Measurements from ENCODE around the gene FILIP1L.
A peak's percentile ranks its signal among the peaks of the same experiment; 100 is the strongest.

Gene FILIP1L

GRCh38 chr3:99885851-99886250 is 228.4 kb downstream of the FILIP1L start:
- DNase-seq (ENCODE audit: low read depth) = no peak

DNA sequence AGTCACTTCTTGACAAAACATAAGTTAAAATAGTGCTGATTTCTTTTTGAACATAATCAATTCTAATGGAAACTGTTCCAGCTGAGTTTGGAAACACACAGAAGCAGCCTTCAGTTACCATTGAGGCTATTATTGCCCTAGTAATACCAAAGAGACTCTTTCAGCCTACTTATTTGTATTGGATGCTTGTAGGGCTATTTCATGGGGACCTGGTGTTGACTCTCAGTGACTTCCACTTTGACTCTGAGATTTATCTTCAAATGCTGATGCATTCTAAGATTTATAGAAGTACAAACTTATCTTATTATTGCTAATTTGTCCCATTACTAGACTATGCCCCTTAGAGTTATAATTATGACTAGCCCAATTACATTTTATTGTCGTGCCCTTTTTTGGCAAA is 229.2 kb downstream of the FILIP1L start:
- DNase-seq (ENCODE audit: low read depth) = no peak

GRCh38 chr3:99884484-99884883 is 229.8 kb downstream of the FILIP1L start:
- no peak for DNase-seq (ENCODE audit: low read depth)

GRCh38 chr3:99883693-99884092 is 230.6 kb downstream of the FILIP1L start:
- DNase-seq (ENCODE audit: low read depth) = no peak

DNA sequence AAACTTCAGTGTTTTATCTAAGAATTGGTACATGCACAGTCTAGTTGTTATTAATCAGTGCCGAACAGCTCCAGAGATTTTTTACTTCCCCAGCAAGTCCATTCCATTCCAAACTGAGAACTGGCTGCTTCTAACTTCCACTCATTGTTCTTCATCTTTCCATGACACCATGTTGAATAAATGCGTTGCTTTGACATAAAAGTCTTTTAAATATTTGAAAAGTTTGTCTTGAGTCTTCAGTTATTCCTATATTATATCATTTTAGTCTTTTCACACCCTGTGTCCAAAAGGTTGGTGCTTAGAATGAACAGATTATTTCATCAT is 231.2 kb downstream of the FILIP1L start:
- no peak for DNase-seq (ENCODE audit: low read depth)

DNA sequence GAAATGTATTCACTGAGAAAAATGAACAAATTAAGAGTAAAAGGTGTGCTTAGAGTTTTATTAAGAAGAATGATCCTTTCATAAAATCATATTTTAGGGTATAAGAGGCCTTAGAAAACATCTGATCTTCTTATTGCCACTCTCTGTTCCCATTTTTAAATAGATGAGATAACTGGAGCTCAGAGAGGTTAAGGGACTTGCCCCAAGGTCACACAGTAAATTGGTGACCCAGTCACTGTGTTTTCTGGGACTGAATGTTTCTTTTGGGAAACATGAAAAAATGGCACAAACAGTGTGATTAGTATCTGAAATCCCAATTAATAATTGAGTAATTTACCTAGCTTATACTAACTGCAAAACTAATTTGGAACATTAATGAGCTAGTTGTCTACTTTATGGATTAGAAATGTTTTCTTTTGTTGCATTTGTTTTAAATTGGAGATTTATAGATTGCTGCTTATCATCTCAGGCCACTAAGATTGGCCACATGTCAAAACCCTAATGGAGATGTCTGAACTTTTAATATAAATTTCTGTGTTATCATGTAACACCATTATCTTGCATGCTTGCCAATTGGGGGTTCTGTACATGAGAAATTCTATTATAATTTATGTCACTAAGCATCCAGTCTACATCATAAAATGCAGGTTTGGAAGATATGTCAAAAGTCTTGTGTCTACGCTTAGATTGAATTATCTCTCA is 231.7 kb downstream of the FILIP1L start:
- no peak for DNase-seq (ENCODE audit: low read depth)

DNA sequence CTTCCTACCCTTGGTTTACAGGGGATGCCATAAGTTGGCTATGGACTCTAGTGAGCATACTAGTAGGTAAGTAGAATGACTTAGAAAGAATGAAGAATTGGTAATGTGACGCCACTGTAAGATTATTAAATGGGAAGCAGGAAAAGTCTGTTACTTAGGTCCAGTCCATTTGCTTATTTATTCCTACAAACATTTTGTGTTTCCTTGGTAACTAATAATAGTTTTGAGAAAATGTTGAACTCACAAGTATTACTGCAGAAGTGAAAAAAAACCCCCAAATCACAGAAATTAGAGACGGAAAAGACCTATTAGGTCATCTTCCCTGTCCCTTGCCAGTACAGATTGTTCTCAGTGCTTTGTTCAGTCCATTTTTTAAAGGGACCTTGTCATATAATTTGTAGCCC is 233.2 kb downstream of the FILIP1L start:
- no peak for DNase-seq (ENCODE audit: low read depth)

- no peak for DNase-seq (ENCODE audit: low read depth)
Observed at GRCh38 chr3:99879275-99879674, 235.0 kb downstream of the FILIP1L start.

GRCh38 chr3:99878005-99878404 is 236.3 kb downstream of the FILIP1L start:
- DNase-seq (ENCODE audit: low read depth) = no peak

DNA sequence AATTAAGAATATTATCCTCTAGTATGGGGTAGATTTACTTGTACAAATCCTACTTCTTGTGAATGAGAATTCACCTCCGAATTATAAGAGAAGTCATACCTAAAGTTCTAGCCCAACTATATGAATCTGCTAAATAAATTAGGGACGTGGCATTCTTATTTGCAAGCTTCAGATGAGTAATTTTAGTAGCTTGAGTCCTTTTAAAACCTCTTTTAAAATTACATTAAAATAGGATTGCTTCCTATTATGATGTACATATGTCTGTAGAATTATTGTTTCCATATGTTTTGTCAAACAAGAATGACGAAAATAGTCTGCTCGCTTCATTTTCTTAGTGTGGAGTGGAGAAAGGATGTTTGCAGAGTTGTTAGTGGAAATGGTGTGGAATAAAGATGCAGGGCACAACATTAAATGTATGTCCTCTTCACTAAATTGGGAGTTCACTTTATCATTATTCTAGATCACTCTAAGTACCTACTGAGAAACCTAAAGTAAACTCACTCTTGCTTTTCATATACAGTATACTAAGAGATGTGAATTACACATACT is 237.2 kb downstream of the FILIP1L start:
- no peak for DNase-seq (ENCODE audit: low read depth)

- peak; percentile 32 for DNase-seq (ENCODE audit: low read depth)
Observed at GRCh38 chr3:99875929-99876841, 238.1 kb downstream of the FILIP1L start.

DNA sequence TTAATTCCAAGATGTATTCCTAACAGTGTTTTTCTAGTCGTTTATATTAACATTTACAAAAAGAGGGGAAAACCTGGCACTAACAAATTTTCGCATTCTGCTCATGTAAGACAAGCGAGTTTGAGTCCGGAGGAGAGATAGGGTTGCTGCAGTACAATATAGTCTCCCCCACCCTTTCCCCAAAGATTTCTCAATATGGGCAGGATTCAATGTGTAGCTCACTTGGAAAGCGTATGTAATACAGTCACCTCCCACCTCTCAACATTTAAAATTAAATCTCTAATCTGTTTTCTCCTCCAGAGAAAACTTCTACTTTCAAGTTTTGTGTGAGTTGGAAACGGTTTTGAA is 238.7 kb downstream of the FILIP1L start:
- no peak for DNase-seq (ENCODE audit: low read depth)

DNA sequence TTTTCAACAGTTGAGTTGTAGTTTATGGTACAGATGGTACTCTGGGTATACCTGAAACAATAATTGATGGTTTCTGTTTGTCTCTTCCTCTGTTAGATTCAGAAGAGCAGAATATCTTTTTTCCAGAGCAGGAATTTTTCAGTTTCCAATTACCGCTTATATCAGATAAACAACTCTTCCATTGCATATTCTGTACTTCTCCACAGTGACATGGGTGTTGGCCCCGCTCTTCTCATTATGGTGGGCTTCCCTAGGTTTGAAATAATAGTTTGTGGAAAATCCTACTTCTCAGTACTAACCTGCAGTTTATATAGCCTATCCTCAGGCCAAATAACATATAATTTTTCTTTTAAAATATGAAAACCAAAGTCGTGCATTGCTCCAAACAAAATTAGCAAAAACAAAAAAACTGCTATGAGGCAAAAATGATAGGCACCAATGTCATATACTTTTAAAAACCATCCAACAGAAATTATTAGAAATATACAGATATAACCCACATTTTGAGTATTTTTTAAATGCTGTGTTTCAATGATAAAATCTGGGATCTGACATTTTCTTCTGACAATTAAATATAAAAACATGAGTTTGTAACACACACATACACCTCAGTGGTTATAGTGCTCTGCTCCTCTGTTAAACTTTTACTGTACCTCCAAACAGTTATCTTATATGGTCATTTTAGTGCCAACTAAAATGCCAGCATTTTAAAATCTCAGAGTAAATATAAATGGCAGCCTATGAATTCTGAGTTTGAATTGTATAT is 239.9 kb downstream of the FILIP1L start:
- DNase-seq (ENCODE audit: low read depth) = no peak

DNA sequence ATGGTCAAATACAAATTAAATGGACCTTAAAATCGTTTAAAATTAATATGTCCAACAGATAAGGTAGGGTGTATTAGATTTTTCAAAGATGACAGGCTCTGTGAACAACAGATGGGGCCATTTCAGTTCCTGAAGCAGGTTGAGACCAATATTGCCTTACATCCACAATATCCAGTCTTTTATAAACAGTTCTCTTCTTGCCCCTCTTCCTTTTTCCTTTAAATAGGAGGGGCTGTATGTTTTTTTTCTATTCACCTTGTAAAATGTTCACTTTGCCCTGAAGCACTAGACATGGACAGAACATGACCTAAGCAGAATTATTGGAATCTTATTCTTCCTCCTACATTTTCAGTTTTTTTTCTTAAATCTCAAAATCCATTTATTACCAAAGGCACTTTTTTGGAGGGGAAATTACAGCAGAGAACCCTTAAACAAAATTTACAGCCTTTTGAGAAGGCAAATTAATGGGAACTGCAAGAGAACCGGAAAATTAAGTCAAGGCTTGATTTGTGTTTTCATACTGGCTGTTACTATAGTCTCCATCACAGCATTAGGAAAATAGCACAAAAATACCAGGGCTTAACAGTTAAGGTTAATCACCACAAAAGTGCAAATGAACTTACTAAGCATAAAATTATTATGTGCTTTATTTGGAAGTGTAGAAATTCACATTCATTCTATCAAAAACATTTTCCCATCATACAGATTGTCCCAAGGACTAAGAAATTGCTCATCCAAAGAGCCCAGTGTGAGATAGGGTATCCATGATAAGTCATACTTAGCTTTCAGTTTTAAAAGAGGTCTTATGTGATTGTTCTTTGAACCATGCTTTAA is 240.8 kb downstream of the FILIP1L start:
- DNase-seq (ENCODE audit: low read depth) = no peak

DNA sequence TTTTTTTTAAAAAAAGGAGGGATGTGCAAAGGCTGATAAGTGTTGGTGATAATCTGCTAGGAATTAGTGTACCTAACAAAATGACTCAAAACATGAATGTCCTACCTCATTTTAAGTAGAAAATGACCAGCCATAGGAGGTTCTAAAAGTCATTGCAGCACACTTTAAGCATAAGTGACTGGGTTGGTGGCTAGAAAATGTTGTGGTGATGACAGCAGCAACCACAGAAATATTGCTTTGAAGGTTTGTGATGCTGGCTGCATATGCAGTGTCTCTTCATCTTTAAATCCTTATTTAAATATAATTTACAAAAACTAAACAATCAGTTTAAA is 241.4 kb downstream of the FILIP1L start:
- DNase-seq (ENCODE audit: low read depth) = no peak

GRCh38 chr3:99871231-99872045 is 242.9 kb downstream of the FILIP1L start:
- no peak for DNase-seq (ENCODE audit: low read depth)

DNA sequence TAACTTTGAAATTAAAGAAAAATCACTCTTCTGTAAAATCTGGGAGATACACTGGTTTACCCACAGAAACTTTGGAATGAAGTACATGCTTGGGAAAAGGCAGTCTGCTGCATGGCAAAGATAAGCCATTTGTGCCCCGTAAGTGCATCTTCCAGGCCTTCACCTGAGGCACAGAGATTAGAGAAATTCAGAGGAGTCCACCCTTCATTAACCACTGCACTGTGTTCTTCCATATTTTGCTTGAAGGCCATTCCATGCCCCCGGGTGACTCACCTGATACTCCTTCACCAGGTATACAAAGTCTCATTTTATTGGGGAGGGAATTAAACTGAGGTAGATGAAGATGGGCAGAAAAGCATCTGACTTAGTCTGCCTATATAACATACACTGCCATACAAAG is 243.6 kb downstream of the FILIP1L start:
- DNase-seq (ENCODE audit: low read depth) = no peak

GRCh38 chr3:99869621-99870020 is 244.7 kb downstream of the FILIP1L start:
- DNase-seq (ENCODE audit: low read depth) = no peak

DNA sequence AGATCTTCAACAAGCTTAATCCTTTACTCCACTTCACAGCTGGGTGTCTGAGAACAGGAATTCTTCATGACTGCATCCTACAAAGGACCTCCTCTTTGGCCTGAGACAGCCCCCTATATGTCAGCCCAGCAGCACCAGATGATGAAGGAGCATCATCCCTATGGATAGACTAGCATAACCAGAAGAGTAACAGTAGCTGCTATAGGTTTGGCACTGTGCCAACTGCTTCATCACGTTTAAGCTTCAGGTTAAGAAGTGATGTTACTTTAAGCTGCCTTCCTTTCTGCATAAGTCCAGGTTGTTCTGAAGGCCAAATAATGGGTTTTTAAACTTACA is 246.0 kb downstream of the FILIP1L start:
- DNase-seq (ENCODE audit: low read depth) = no peak

DNA sequence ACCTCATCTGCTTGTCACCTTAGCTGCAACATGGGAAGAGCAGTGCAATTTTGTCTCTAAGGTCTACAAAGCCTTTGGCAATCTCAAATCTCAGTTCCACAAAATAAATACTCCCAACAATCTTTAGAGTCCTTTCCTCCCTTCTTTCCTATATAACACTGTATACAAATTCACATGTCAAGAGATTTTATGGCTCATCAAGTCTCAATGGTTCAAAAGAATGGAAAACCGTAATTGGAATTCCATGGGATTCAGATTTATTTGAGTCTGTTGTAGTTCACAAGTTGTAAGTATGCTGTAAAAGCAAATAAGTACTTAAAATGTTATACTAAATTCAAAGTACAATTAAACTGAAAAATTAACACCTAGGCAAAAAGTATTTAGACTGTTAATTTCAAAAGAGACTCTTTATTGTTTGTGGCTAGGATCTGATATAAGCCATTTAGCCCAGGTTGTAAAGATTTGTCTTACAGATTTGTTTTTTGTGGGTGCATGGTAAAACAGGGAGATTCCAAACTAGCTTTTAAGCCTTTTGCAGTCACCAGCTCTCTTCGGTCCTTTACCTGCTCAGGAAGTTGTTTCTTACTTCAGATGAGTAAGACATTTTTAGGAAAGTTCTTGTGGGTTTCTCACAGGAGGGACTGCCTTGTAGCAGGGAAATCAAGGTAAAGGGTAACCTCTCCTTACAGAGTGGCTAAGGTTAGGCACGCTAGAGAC is 246.5 kb downstream of the FILIP1L start:
- DNase-seq (ENCODE audit: low read depth) = no peak
